Measurements from ENCODE around the gene SLIT3.

Gene SLIT3

GRCh38 chr5:168822745-168823281 lies 478.1 kb downstream of the SLIT3 start:
- DNase-seq, result peak; percentile 67

GRCh38 chr5:168822248-168822744 lies 478.6 kb downstream of the SLIT3 start:
- DNase-seq, result no peak

- DNase-seq, result no peak
These were observed 480.1 kb downstream of the SLIT3 start for GRCh38 chr5:168820874-168821273.

- no peak for DNase-seq
These were observed 481.8 kb downstream of the SLIT3 start for GRCh38 chr5:168819004-168819621.

- no peak for DNase-seq
These were observed 482.4 kb downstream of the SLIT3 start for GRCh38 chr5:168818558-168818957.

GRCh38 chr5:168817591-168817990 lies 483.3 kb downstream of the SLIT3 start:
- DNase-seq, result no peak

GRCh38 chr5:168816661-168817060 lies 484.3 kb downstream of the SLIT3 start:
- no peak for DNase-seq

GRCh38 chr5:168813184-168813968 lies 487.6 kb downstream of the SLIT3 start:
- no peak for DNase-seq

- no peak for DNase-seq
These were observed 490.3 kb downstream of the SLIT3 start for GRCh38 chr5:168810641-168811040.

- DNase-seq, result no peak
These were observed 491.7 kb downstream of the SLIT3 start for GRCh38 chr5:168809218-168809617.

GRCh38 chr5:168808051-168808616 lies 492.8 kb downstream of the SLIT3 start:
- peak; percentile 33 for DNase-seq

- peak; percentile 47 for DNase-seq
These were observed 493.7 kb downstream of the SLIT3 start for GRCh38 chr5:168807287-168807686.

- DNase-seq, result no peak
These were observed 497.4 kb downstream of the SLIT3 start for GRCh38 chr5:168803541-168803940.

- DNase-seq, result no peak
These were observed 498.6 kb downstream of the SLIT3 start for GRCh38 chr5:168802337-168802736.

- DNase-seq, result peak; percentile 85
These were observed 499.4 kb downstream of the SLIT3 start for GRCh38 chr5:168801567-168801966.

- peak; percentile 65 for DNase-seq
These were observed 500.2 kb downstream of the SLIT3 start for GRCh38 chr5:168800701-168801100.

GRCh38 chr5:168798065-168799023 lies 502.6 kb downstream of the SLIT3 start:
- no peak for DNase-seq

- no peak for DNase-seq
These were observed 504.1 kb downstream of the SLIT3 start for GRCh38 chr5:168796593-168797580.

- DNase-seq, result no peak
These were observed 504.9 kb downstream of the SLIT3 start for GRCh38 chr5:168796000-168796399.

Data from fibroblast of skin of abdomen (primary cell).